ENCODE data around the gene ATP2A1. TPM values are rescaled to one million over a fixed set of nuclear protein-coding genes. Genes with fewer than 3 reads are reported as not detected.

Gene ATP2A1
- total and polyA plus RNA-seq, 2 of the 13 experiments (the other 11 are each of a cell fraction or from before 2014, with no cell fraction given) = 3.2 to 12.5 TPM

GRCh38 chr16:28865722-28866453 is 12.4 kb upstream of the ATP2A1 start (continued):
- TF ChIP-seq ZNF704 (CRISPR knock-in tag; IDR thresholded peaks at IDR 0.05; ENCODE audit: borderline replicate concordance) = 0 out of 2 replicates have a peak, but pooled peaks have one; percentile 25
- no peak for TF ChIP-seq ZBTB37 (CRISPR knock-in tag; IDR thresholded peaks at IDR 0.05)
- TF ChIP-seq ZNF30 (CRISPR knock-in tag; IDR thresholded peaks at IDR 0.05) = no peak
- TF ChIP-seq ZNF598 (CRISPR knock-in tag; IDR thresholded peaks at IDR 0.05; ENCODE audit: borderline replicate concordance) = no peak
- TF ChIP-seq ZNF781 (CRISPR knock-in tag; IDR thresholded peaks at IDR 0.05; ENCODE audit: borderline replicate concordance, not compliant biosample characterization) = no peak
- TF ChIP-seq GLI4 (CRISPR knock-in tag; IDR thresholded peaks at IDR 0.05; ENCODE audit: borderline replicate concordance) = no peak
- no peak for TF ChIP-seq ZNF407 (CRISPR knock-in tag; IDR thresholded peaks at IDR 0.05; ENCODE audit: not compliant biosample characterization)
- TF ChIP-seq ZNF749 (CRISPR knock-in tag; IDR thresholded peaks at IDR 0.05; ENCODE audit: borderline replicate concordance) = no peak
- no peak for TF ChIP-seq ZNF567 (CRISPR knock-in tag; IDR thresholded peaks at IDR 0.05; ENCODE audit: borderline replicate concordance)
- 0 out of 2 replicates have a peak, but pooled peaks have one; percentile 57 for TF ChIP-seq ZNF607 (CRISPR knock-in tag; IDR thresholded peaks at IDR 0.05; ENCODE audit: borderline replicate concordance)
- peak; percentile 10; the same call in 1 of the 2 replicates for TF ChIP-seq ZBTB38 (CRISPR knock-in tag; IDR thresholded peaks at IDR 0.05)
- no peak for TF ChIP-seq HBP1 (CRISPR knock-in tag; IDR thresholded peaks at IDR 0.05; ENCODE audit: low read depth)
- 0 out of 2 replicates have a peak, but pooled peaks have one; percentile 10 for TF ChIP-seq HOMEZ (CRISPR knock-in tag; IDR thresholded peaks at IDR 0.05; ENCODE audit: low read depth)

Data from HepG2 (cell line).